ENCODE data around the gene CD3G.

DNA sequence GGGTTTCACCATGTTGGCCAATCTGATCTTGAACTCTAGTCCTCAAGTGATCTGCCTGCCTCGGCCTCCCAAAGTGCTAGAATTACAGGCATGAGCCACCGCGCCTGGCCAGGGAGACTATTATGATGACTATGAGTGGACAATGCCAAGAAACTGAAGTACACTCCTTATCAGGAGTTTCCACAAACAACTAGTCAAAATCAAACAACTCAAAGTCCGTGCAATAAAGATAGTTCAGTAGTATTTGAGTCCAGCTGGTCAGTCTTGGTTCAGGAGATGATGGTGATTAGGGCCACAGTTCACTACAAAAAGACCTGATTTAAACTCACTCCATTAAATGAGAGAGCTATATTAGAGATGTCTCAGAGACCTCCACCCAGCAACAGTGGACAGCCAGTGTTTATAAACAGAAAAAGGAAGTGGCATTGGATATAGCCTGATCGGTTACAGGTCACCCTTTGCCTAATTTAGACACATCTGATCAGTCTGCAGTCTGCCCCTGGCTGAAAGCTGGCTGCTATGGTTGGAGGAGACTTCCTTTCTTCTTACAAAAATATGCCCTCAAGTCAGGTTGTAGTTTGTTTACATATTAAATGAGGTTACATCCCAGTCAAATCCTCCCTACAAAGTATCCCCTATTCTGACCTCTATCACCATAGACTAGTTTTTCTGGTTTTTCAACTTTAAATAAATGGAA is 22.6 kb upstream of the CD3G start:
- no peak for TF ChIP-seq POLR2A (IDR thresholded peaks at IDR 0.05)
- TF ChIP-seq, protein P1, sequence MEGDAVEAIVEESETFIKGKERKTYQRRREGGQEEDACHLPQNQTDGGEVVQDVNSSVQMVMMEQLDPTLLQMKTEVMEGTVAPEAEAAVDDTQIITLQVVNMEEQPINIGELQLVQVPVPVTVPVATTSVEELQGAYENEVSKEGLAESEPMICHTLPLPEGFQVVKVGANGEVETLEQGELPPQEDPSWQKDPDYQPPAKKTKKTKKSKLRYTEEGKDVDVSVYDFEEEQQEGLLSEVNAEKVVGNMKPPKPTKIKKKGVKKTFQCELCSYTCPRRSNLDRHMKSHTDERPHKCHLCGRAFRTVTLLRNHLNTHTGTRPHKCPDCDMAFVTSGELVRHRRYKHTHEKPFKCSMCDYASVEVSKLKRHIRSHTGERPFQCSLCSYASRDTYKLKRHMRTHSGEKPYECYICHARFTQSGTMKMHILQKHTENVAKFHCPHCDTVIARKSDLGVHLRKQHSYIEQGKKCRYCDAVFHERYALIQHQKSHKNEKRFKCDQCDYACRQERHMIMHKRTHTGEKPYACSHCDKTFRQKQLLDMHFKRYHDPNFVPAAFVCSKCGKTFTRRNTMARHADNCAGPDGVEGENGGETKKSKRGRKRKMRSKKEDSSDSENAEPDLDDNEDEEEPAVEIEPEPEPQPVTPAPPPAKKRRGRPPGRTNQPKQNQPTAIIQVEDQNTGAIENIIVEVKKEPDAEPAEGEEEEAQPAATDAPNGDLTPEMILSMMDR (IDR thresholded peaks at IDR 0.05), result no peak

All from adrenal gland (tissue), 5 donors.